ENCODE measurements around the gene SERTAD4.

DNA sequence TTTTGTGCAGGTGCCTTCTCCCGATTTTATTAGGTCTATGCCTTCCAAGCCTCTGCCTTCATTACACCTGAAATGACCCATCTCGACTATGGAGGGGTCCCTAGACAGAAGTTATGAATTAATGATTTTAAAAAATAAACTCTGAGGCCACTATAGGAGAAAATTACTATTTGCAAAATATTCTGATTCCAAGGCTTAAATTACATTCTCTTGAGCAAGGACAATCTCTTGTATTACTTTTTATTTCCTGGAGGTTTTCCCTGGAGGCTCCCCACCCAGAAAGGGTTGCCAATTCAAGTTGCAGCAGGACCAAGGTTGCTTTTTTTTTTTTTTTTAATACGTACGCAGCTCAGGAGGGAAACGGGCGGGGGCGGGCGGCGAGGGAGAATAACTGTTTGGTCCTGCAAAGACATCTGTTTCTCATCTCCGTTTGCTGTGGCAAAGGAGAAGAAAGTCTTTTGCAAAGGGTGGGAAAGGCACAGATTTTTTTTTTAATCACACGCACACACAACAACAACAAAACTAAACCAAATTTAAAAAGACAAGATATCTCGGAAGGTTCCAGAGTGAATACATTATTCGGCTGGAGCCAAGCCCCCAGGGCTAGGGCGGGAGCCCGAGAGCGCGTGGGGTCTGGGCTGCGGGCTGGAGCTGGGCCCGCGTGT lies 618 bp upstream of the SERTAD4 start:
- TF ChIP-seq EZH2 (optimal IDR thresholded peaks at IDR 0.05; ENCODE audit: low read depth, low read length) (no peak), EZH2phosphoT487 (IDR thresholded peaks at IDR 0.05; ENCODE audit: low read length) (no peak)
- TF ChIP-seq, protein P1, sequence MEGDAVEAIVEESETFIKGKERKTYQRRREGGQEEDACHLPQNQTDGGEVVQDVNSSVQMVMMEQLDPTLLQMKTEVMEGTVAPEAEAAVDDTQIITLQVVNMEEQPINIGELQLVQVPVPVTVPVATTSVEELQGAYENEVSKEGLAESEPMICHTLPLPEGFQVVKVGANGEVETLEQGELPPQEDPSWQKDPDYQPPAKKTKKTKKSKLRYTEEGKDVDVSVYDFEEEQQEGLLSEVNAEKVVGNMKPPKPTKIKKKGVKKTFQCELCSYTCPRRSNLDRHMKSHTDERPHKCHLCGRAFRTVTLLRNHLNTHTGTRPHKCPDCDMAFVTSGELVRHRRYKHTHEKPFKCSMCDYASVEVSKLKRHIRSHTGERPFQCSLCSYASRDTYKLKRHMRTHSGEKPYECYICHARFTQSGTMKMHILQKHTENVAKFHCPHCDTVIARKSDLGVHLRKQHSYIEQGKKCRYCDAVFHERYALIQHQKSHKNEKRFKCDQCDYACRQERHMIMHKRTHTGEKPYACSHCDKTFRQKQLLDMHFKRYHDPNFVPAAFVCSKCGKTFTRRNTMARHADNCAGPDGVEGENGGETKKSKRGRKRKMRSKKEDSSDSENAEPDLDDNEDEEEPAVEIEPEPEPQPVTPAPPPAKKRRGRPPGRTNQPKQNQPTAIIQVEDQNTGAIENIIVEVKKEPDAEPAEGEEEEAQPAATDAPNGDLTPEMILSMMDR (IDR thresholded peaks at IDR 0.05; ENCODE audit: low read length): no peak

Measured in MM.1S (cell line).